Fibroblast of lung (primary cell): ENCODE data around the gene AGL. TPM values are rescaled to one million over a fixed set of nuclear protein-coding genes. Genes with fewer than 3 reads are reported as not detected.

Source experiments
- DNase-seq, 2 donors: peaks; one replicate each; pipeline versions ENCODE4 v3.0.0 to v3.0.0-alpha.2; 2010; ENCODE audit warnings: low read depth in 2 of 2
- H2AFZ ChIP-seq: 2 replicates; pipeline ENCODE4 v1.5.1; 2012; ENCODE audit warnings: low read length, control low read depth, inconsistent platforms
- H3K27ac ChIP-seq: 2 replicates; pipeline ENCODE4 v1.5.1; 2011; ENCODE audit warnings: low read length, control low read depth; ENCODE audit not compliant: insufficient read depth
- H3K27me3 ChIP-seq: 2 replicates; pipeline ENCODE4 v1.5.1; 2011; ENCODE audit warnings: mild to moderate bottlenecking, low read length; ENCODE audit not compliant: control insufficient read depth, insufficient read depth
- H3K36me3 ChIP-seq: 2 replicates; pipeline ENCODE4 v1.5.1; 2011; ENCODE audit warnings: low read length; ENCODE audit not compliant: control insufficient read depth, insufficient read depth
- H3K4me1 ChIP-seq: 2 replicates; pipeline ENCODE4 v1.5.1; 2011; ENCODE audit warnings: low read length; ENCODE audit not compliant: control insufficient read depth, insufficient read depth; ENCODE audit errors: extremely low read depth
- H3K4me2 ChIP-seq: 2 replicates; pipeline ENCODE4 v1.5.1; 2011; ENCODE audit warnings: low read length, control low read depth; ENCODE audit not compliant: insufficient read depth; ENCODE audit errors: extremely low read depth
- H3K4me3 ChIP-seq, 4 experiments: fragments of 200-600 bp in 1 of 4; sonication (generic) in 1 of 4; replicated peaks in 1 of 4; 2 replicates each; pipeline ENCODE4 v1.5.1; 2011 to 2016; ENCODE audit warnings: low read length in 4 of 4, low read depth in 3 of 4, mild to moderate bottlenecking in 3 of 4, control low read depth in 2 of 4, inconsistent platforms in 1 of 4, mixed read lengths in 1 of 4; ENCODE audit not compliant: insufficient read depth in 1 of 4; ENCODE audit errors: control extremely low read depth in 1 of 4
- H3K79me2 ChIP-seq: 2 replicates; pipeline ENCODE4 v1.5.1; 2012; ENCODE audit warnings: mild to moderate bottlenecking, low read length, inconsistent platforms; ENCODE audit not compliant: control insufficient read depth, insufficient read depth
- H3K9ac ChIP-seq: 2 replicates; pipeline ENCODE4 v1.5.1; 2011; ENCODE audit warnings: mild to moderate bottlenecking, low read length, control low read depth; ENCODE audit not compliant: insufficient read depth
- H3K9me3 ChIP-seq: 2 replicates; pipeline ENCODE4 v1.5.1; 2012; ENCODE audit warnings: low read depth, low read length; ENCODE audit not compliant: control insufficient read depth, insufficient read depth
- H4K20me1 ChIP-seq: 2 replicates; pipeline ENCODE4 v1.5.1; 2011; ENCODE audit warnings: low read length; ENCODE audit not compliant: control insufficient read depth, insufficient read depth; ENCODE audit errors: extremely low read depth
- CTCF ChIP-seq, 2 donors: IDR thresholded peaks in 1 of 2; conservative IDR thresholded peaks in 1 of 2; 1 replicate in 1 of 2; 2 replicates in 1 of 2; pipeline ENCODE4 v1.5.1; 2011 to 2012; ENCODE audit warnings: low read length in 2 of 2, control low read depth in 1 of 2, inconsistent platforms in 1 of 2, low read depth in 1 of 2, mild to moderate bottlenecking in 1 of 2
- EZH2 ChIP-seq: IDR thresholded peaks from 2 replicates; pipeline ENCODE4 v1.5.1; 2012; ENCODE audit warnings: low read length, control low read depth, mild to moderate bottlenecking; ENCODE audit errors: missing control alignments
- polyA plus RNA-seq, 2 donors: library from polyadenylated mRNA; depleted of rRNA in 1 of 2; stranded (reverse) in 1 of 2; unstranded in 1 of 2; fragments of >200 nt; gene quantifications; 2 replicates each; pipeline ENCODE4 v1.2.1, GENCODE V29; 2011 to 2012; ENCODE audit warnings: missing spikeins in 1 of 2
- total RNA-seq: library from RNA; depleted of rRNA; stranded (reverse); fragments of >200 nt; gene quantifications from 2 replicates; pipeline ENCODE4 v1.2.1, GENCODE V29; 2014

The AGL gene
- total and polyA plus RNA-seq, 2 donors (not counting 1 experiment from before 2014, with no cell fraction given): 8.3 to 12.6 TPM

GRCh38 chr1:99917214-99917613 is 67.1 kb downstream of the AGL start:
- no peak overlapping the region for H3K4me2 ChIP-seq
- H3K9ac ChIP-seq: no peak overlapping the region
- H3K27me3 ChIP-seq: no peaks in the 10 kb centered on the region
- no peaks in the 10 kb centered on the region for H3K4me1 ChIP-seq
- no peak for TF ChIP-seq EZH2
- TF ChIP-seq CTCF (conservative IDR thresholded peaks at IDR 0.05 in 1 of 2, IDR thresholded peaks at IDR 0.05 in 1 of 2; ENCODE audit: low read depth in 1 of 2, low read length in 2 of 2): no peak
- no peaks in the 10 kb centered on the region for H3K36me3 ChIP-seq
- H3K9me3 ChIP-seq: no peaks in the 10 kb centered on the region
- no peaks in the 10 kb centered on the region for H4K20me1 ChIP-seq
- DNase-seq: no peak
- H3K79me2 ChIP-seq: no peaks in the 10 kb centered on the region
- H3K27ac ChIP-seq: no peak overlapping the region
- H2AFZ ChIP-seq: no peak overlapping the region
- H3K4me3 ChIP-seq: no peak overlapping the region

GRCh38 chr1:99919220-99919619 is 69.1 kb downstream of the AGL start:
- H3K79me2 ChIP-seq: no peaks in the 10 kb centered on the region
- H3K36me3 ChIP-seq: no peaks in the 10 kb centered on the region
- H3K4me3 ChIP-seq: no peak overlapping the region
- no peak overlapping the region for H3K4me2 ChIP-seq
- H3K4me1 ChIP-seq: no peaks in the 10 kb centered on the region
- TF ChIP-seq EZH2: no peak
- TF ChIP-seq CTCF (conservative IDR thresholded peaks at IDR 0.05 in 1 of 2, IDR thresholded peaks at IDR 0.05 in 1 of 2; ENCODE audit: low read depth in 1 of 2, low read length in 2 of 2): no peak
- no peak overlapping the region for H2AFZ ChIP-seq
- DNase-seq: no peak
- H4K20me1 ChIP-seq: no peaks in the 10 kb centered on the region
- H3K27ac ChIP-seq: no peak overlapping the region
- no peak overlapping the region for H3K9ac ChIP-seq
- no peaks in the 10 kb centered on the region for H3K9me3 ChIP-seq
- no peaks in the 10 kb centered on the region for H3K27me3 ChIP-seq

GRCh38 chr1:99934801-99935200 is 84.6 kb downstream of the AGL start:
- Histone ChIP-seq H3K4me1 (no peaks in the 10 kb centered on the region), H3K9me3 (no peaks in the 10 kb centered on the region), H4K20me1 (no peaks in the 10 kb centered on the region), H3K4me3 (no peak overlapping the region), H3K9ac (no peak overlapping the region), H3K27ac (no peak overlapping the region), H3K36me3 (no peaks in the 10 kb centered on the region), H3K4me2 (no peak overlapping the region), H2AFZ (no peak overlapping the region), H3K79me2 (no peaks in the 10 kb centered on the region), H3K27me3 (no peaks in the 10 kb centered on the region)
- no peak for DNase-seq
- TF ChIP-seq EZH2 (no peak), CTCF (conservative IDR thresholded peaks at IDR 0.05 in 1 of 2, IDR thresholded peaks at IDR 0.05 in 1 of 2; ENCODE audit: low read depth in 1 of 2, low read length in 2 of 2) (no peak)
